ENCODE measurements around the gene BAHCC1.

GRCh38 chr17:81436294-81436849 is 41.1 kb downstream of the BAHCC1 start:
- TF ChIP-seq CEBPB (IDR thresholded peaks at IDR 0.05) (no peak), ZBTB7A (IDR thresholded peaks at IDR 0.05; ENCODE audit: low read depth) (no peak), YY1 (IDR thresholded peaks at IDR 0.05; ENCODE audit: low read depth) (no peak), FOXM1 (IDR thresholded peaks at IDR 0.05; ENCODE audit: borderline replicate concordance, low read depth) (no peak), EGR1 (IDR thresholded peaks at IDR 0.05) (no peak), MAX (IDR thresholded peaks at IDR 0.05) (no peak), RAD21 (IDR thresholded peaks at IDR 0.05; ENCODE audit: low read depth) (no peak), TAF1 (IDR thresholded peaks at IDR 0.05; ENCODE audit: low read depth) (no peak), TEAD4 (IDR thresholded peaks at IDR 0.05) (no peak), NFIC (IDR thresholded peaks at IDR 0.05) (no peak), REST (IDR thresholded peaks at IDR 0.05; ENCODE audit: low read depth) (no peak), EP300 (IDR thresholded peaks at IDR 0.05; ENCODE audit: borderline replicate concordance) (no peak), CREB1 (IDR thresholded peaks at IDR 0.05; ENCODE audit: low read depth) (no peak), USF1 (IDR thresholded peaks at IDR 0.05) (no peak)
